ENCODE results near the gene LASP1.

LASP1 gene

DNA sequence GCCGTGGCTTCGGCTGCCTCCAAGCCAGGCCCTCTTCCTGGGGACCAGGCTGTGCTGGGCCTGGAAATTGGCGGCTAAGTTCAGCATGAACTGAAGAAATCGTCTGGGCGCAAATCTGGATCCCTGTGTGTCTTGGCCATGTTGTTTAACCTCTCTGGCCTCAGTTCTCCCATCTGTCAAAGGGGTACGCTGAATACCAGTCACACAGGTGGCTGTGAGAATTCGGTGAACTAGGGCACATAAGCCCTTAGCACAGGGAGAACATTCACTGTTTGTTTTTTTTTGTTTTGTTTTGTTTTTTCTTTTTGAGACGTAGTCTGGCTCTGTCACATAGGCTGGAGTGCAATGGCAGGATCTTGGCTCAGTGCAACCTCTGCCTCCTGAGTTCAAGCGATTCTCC, 19.0 kb downstream of the LASP1 start:
- DNase-seq (ENCODE audit: low read depth in 3 of 3), result no peak

DNA sequence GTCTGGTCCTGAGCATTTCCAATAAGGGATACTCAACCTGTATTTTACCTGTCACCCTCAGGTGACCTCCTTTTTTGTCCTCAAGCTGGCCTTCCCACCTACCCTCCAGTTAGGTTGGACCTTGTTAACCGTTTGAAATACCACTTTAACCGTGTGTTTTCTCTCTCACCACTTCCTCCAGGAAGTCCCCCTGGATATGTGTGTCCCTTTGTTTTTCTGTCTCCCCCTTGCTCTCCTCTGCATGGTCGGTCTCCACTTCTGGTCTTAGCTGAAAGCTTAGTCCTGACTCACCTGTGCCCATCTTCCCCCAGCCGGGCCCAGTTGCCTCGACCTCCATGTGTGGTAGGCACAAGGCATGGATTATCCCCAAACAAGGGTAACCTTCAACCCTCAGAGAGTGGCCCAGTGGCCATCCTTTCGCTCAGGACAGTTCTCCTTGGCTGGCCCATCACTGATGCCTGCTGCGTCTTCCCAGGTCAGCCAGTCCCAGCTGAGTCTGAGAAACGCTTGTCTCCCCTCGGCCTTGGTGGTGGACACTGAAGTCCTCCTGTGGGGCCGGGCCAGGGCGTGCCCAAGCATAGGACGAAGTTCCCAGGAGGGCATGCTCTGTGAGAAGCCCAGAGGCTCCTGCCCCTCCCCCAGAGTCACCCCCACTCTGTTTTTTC, 20.0 kb downstream of the LASP1 start:
- no peak for DNase-seq (ENCODE audit: low read depth in 3 of 3)

DNA sequence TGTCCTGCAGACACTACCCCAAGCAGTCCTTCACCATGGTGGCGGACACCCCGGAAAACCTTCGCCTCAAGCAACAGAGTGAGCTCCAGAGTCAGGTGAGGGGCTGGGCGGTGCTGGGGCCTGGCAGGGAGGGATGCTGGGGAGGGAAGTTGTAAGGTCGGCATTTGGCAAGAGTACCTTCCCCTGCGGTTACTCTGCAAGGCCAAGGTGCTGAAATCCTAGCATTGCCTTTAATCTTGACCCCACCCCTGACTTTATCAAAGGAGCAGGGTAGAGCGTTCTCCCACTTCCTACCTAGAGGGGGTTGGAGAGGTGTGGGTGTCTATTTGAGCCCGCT, 20.5 kb downstream of the LASP1 start:
- DNase-seq (ENCODE audit: low read depth in 3 of 3), result no peak

DNA sequence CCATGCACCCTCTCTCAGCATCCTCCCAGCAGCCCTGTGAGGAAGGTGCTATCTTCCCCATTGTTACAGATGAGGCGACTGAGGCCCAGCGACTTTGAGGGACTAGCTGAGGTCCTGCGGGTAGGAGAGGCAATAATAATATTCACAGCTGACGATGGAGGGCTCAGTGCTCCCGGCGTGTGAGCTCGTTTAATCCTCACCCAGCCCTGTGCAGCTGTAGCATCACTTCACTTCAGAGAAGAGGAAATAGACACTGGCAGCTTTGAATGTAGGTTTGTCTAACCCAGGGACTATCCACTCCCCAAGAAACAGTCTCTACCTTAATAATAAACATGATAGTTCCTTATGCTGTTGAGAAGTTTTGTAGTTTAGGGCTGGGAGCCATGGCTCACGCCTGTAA, 21.6 kb downstream of the LASP1 start:
- no peak for DNase-seq (ENCODE audit: low read depth in 3 of 3)

DNA sequence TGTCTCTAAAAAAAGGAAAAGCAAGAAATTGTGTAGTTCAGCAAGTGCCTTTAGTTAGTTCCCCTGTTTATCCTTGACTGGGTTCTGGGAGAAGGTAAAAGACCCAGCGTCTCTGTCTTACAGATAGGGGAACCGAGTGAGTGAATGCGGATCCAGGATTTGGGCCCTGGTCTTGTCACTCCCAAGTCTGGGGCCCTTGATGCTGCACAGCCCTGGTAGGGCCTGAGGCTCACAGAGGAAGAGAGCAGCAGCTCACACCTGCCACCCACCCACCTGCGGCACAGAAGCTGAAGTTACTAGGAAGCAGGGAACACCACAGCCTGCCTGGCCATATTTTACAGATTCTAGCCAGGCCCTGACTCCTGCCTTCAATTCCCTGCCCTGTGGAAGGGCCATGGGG, 22.2 kb downstream of the LASP1 start:
- no peak for DNase-seq (ENCODE audit: low read depth in 3 of 3)

DNA sequence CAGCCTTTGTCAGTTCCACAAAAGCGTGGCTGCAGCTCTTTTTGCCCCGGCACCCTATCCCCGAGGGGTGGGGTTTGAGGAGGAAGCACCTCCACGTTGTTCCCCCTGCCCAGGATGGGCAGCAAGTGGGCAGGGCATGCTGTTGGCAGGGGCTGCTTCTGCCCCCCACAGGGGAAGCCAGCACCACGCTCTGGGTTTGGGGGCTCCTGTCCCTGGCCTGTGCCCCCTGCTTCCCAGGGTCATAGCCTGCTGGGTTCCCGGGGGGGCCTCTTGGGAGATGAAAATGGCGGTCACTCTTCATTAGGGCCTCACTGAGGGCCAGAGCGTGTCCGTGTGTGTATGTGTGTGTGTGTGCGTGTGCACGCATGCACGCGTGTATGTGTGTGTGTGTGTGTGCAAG, 22.8 kb downstream of the LASP1 start:
- DNase-seq (ENCODE audit: low read depth in 3 of 3), result no peak

DNA sequence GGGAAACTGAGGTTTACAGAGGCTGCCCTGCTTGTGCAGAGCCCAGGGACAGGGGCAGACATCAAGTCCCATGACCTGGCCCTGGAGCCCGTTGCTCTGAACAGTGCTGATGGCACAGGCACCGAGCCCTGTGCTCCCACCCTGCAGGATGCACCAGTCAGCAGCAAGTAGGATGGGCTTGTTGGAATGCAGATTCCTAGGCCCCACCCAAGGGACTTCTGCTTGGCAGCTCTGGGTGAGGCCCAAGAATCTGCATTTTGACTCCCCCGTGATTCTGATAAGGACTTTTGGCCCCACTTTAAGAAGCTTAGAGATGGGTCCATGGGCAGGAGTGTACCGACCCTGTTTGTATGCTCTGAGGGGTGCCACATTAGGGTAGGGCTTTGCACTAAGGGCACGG, 23.3 kb downstream of the LASP1 start:
- DNase-seq (ENCODE audit: low read depth in 3 of 3), result no peak

DNA sequence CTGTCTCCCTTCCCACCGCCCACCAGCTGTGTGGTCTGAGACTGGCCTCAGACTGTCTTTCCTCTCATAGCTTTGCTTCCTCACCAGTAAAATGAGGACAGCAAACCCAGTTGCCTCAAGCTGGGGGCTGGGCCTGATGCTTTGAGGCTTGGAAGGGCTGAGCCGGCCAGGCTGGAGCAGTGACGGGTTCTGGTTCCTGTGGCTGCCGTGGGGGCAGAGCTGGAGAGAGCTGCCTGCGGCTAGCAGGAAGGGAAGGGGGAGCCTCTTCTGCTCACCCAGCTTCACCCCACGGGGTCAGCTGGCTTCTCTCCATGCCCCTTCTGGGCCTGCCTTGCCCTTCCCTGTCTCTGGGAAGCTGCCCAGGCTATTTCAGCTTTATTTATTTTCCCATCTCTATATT, 23.7 kb downstream of the LASP1 start:
- no peak for DNase-seq (ENCODE audit: low read depth in 3 of 3)

DNA sequence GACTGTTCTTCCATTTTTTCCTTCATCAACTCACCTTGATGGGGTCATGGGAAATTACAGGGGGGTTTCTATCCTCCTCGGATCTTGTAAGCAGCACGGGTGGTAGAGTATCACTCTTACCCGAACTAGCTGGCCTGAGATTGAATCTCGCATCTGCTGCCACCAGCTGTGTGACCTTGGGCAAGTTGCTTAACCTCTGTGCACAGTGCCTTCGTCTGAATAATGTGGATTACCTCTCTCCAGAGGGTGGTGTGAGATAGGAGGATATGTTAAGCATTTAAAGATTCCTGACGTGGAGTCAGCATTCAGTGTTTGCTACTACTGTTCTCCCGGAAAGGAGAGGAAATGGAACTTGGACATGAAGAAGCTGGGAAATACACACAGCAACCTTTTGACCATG, 24.4 kb downstream of the LASP1 start:
- DNase-seq (ENCODE audit: low read depth in 3 of 3), result no peak

DNA sequence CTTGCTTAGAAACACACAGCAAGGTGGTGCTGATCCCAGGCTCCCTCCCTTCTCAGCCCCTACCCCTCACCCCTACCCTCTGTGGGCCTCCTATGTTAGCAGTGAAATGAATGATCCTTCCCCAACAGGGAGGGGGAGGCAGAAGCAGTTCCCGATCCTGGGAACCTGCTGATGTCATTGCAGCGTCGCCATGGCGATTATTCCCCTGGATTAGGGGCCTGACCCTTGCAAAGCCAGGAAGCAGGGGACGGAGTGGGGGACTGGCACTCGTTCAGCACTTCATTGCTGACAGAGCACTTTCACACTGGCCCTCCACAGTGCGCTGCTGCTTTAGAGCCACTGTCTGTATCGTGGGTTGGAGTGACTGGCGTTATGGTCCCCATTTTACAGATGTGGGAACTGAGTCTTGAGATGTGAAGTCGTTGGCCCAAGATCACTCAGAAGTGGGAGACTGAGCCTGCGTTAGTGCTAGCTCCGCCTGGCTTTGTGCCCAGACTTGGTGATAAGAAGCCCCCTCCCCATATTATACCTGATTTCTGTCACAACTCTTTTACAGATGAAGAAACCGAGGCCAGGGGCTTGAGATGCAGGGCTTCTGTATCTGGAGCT, 26.6 kb downstream of the LASP1 start:
- DNase-seq (ENCODE audit: low read depth in 3 of 3), result no peak

DNA sequence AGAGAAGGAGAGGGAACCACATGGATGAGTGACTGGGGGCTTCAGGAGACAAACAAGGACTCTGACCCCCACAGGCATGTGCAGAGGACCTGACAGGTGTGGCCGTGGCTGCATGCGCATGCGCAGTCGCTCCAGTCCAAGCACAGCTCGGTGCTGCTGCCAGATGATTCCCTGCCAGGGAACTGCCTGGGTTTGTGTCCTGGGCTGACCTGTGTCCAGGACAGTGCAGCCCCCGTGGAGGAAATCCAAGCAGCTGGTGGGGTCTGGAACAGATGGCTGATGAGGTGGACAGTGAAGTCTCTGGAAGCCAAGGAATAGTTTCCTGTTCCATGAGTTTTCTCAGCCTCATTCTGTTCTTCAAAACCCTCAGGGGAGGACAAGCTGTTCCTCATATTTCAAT, 27.3 kb downstream of the LASP1 start:
- DNase-seq (ENCODE audit: low read depth in 3 of 3), result no peak

DNA sequence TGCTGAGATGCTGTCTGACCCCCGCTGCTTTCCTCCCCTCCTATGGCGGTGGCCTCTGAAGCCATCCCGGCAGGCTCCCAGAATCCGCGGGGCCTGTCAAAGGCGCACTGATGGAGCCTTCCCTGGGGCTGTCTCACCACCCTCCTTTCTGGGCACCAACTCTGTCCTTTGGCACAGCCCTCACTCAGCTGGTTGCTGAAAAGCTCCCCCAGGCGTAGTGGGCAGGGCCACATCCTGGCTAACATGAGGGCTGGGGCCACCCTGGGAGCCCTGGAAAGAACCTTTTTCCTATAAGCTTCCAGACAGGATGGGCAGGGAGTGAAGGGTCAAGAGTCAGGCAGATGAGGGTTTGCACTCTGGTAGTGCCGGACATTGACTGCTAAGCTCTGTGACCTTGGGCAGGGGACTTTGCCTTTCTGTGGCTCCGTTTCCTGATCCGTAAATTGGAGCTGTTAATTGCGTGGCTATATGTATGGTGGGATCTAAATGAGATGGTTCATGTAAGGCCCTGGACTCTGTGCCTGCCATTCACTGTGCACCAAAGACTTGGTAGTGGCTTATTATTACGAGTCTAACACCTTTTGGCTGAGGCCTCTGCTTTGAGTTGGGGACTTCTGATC, 27.9 kb downstream of the LASP1 start:
- DNase-seq (ENCODE audit: low read depth in 3 of 3), result no peak

DNA sequence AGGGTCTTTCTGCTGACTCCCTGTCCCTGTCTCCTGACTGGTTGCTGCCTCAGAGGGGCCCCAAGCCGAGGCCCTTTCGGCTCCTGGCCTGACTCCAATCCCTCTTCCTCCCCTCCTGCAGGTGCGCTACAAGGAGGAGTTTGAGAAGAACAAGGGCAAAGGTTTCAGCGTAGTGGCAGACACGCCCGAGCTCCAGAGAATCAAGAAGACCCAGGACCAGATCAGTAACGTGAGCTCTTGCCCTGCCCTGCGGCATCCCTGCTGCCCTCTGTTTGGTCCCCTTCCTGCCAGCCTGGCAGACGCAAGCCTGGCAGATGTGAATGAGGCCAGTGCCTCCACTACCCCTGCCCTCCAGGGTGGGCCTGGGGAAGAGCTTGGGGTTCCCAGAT, 28.4 kb downstream of the LASP1 start:
- DNase-seq (ENCODE audit: low read depth in 3 of 3), result no peak

DNA sequence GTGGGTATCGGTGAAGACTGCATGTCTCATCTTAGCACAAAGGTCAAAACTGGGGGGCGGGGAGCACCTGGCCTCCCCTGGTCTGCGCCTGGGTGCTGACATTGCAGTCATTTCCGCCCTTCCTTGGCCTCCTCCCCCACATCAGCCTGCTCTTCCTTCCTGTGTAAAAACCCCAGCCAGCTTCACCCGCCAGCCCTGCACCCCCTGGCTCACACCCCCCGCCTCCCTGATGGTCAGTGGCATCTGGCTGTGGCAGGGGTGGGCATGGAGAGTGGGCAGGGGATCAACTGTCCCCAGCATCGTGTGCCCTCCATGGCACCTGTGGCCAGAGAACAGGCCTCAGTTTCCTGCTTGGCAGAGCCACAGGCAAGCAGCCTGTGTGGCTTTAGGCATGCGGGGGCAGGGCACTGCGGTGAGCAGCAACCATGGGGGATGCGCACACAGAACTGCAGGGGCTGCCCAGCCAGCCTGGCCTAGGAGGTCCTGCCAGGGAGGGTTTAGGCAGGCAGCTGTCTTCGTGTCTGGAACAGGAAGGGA, 29.0 kb downstream of the LASP1 start:
- peak; percentile 69 to 91 (median 77) for DNase-seq (ENCODE audit: low read depth in 3 of 3)

DNA sequence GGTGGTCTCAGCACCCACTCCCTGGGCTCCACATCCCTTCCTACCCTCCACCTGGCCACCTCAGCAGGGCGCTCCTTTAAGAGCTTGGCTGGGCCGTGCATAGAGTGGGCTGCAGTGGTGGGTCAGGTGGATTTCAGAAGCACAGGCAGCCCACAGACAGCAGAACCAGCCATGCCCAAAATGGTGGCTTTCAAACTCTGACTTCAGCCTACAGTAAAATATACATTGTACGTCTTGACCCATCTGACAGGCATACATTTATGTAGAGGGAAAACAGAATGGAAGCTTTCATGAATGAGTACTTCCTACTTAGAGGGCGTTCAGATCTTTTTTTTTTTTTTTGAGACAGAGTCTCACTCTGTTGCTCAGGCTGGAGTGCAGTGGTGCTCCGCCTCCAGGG, 29.6 kb downstream of the LASP1 start:
- no peak for DNase-seq (ENCODE audit: low read depth in 3 of 3)

DNA sequence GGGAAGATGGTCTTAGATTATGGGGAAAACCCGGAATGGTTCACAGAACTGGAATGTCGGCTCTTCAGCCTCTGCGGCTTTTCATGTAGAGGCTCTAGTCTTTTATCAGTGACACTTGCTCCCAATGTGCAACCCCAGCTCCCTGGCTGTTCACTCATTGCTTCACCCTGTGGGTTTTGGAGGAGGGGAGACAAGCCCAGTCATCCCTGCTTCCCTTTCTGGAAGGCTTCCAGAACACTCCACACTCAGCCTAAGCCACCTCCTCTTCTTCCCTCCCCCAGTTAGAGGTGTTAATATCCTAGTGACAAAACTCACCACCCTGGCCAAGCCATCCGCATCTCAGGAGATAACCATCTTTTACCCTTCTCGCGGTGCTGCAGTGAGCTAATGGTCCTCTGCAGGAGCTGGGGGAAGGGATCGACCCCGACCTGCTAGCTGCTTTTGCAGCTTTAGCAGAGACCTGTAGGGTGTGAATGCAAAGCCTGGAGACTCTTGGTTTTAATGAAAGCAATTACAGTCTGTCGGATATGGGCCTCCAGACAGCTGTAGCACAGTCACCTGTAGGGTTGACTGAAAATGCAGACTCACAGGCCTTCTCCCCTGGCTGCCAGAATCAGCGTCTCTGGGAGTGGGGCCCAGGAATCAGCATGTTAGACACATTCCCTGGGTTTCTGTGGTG, 31.3 kb downstream of the LASP1 start:
- no peak for DNase-seq (ENCODE audit: low read depth in 3 of 3)

DNA sequence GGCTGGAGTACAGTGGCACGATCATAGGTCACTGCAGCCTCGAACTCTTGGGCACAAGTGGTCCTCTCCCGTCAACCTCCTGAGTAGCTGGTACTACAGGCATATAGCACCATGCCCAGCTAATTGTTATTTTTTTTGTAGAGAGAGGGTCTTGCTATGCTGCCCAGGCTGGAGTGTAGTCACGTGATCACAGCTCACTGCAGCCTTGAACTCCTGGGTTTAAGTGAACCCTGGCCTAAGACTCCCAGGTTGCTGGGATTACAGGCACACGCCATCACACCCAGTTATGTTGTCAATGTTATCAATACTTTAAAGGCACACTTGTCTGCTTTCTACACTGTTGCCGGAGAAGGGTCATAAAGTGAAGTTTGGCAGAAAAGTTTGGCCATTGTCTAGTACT, 33.5 kb downstream of the LASP1 start:
- DNase-seq (ENCODE audit: low read depth in 3 of 3), result no peak

DNA sequence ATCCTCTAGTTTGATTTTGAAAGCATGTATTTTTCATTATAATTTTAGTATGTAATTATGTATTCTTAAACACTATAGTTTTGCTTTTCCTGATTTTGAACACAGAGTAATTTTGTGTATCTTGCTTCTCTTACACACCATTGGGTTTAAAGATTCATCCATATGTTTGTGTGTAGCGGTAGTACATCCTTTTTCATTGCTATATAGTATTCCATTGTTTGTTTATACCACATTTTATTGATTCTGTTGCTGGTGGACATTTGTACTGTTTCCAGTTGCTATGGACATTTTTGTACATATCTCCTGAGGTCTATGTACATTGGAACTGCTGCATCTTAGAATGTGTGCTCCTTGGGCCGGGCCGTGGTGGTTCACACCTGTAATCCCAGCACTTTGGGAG, 35.0 kb downstream of the LASP1 start:
- no peak for DNase-seq (ENCODE audit: low read depth in 3 of 3)

DNA sequence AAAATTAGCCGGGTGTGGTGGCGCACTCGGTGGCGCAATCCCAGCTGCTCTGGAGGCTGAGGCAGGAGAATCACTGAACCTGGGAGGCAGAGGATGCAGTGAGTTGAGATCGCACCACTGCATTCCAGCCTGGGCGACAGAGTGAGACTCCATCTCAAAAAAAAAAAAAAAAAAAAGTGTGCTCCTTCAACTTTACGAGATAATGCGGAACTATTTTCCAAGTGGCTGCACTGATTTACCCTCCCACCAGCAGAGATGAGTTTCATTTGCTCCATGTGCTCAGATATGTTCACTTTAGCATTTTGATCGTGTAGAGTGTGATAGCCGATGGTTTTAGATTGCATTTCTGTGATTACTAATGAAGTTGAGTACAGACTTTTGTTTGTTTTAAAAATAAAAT, 35.5 kb downstream of the LASP1 start:
- DNase-seq (ENCODE audit: low read depth in 3 of 3), result no peak

DNA sequence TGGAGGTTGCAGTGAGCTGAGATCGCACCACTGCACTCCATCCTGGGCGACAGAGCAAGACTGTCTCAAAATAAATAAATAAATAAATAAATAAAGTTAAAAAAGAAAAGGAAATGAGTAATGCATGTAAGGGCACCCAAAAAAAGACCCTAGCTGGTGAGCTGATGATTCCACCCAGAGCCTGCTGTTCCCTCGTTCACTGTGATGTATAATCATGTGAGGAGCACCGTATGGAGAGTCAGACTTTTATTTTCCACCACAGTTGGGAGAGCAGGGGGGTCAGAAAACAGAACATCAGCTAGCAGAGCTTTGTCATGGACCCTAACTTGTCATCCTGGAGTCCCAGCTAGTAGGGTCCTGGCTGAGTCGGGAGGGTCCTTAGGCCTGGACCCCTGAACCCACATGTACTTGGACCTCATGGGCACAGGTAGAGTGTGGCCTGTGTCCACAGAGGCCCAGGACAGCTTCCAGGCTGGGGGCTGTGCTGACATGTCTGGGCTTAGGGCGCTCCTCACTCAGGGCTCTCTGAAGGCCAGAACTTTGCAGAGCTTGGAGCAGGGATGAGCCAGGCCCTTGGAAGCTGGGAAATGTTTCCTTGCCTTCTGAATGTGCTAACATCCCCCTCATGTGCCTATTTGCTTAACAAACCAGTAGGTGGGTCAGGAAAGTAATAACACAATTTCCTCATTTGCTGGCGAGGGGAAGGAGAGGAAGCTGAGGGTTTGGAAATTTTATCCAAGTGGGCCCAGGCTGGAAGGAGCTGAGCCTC, 36.8 kb downstream of the LASP1 start:
- no peak for DNase-seq (ENCODE audit: low read depth in 3 of 3)

DNA sequence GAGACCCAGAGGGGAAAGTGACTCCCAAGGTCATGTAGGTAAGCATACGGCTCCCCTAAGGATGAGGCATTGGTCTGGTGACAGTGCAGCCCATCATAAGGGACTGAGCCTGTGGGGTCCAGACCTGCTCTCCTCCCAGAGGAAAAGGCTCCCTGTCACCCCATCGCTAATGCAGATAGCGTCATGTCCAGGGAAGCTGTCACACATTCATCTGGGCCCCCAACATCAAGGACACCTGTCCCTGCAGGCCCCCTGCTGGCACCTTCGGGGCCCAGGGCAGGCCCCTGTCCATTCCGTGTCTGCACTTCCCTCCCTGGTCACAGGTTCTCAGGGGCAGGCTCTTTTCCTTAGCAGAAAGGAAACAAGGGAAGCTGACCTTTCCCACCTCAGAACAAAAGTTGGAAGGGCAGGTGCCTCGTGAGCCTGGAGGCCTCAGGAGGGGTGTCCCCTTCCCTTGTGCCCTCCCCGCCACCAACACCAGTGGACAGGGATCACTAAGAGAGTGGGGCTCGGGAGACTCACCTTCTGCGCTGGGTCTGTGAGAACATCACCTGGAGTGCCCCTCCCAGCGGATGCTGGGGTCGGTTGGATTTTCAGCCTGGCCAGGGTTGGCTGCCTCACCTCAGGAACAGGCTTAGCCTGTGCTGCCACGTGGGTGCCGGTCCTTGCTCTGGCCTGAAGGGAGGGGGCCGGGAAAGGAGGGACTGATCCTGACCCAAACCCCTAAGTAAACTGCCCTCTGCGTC, 38.2 kb downstream of the LASP1 start:
- DNase-seq (ENCODE audit: low read depth in 3 of 3), result no peak

Data from stimulated activated CD4-positive, alpha-beta T cell treated with anti-CD3 and anti-CD28 coated beads, TNF-alpha, amount 100 ng/mL, for 24 hours (primary cell).